ENCODE data around the gene ARHGAP20. TPM values are rescaled to one million over a fixed set of nuclear protein-coding genes. Genes with fewer than 3 reads are reported as not detected.

The ARHGAP20 gene
- total RNA-seq, 1 donor from 2014 or later, result 5.5 TPM

- no peak overlapping the region for H3K27ac ChIP-seq
- H3K36me3 ChIP-seq, result no peaks in the 10 kb centered on the region
- intact Hi-C loops (cut with DNase I), result no loop called here
- H3K4me1 ChIP-seq, result no peaks in the 10 kb centered on the region
- no peak overlapping the region for H3K4me3 ChIP-seq
- H3K27me3 ChIP-seq (ENCODE audit: low read depth), result no peaks in the 10 kb centered on the region
- no peak for ATAC-seq
- no peaks in the 10 kb centered on the region for H3K9me3 ChIP-seq
- DNase-seq, result no peak
- TF ChIP-seq, protein P1, sequence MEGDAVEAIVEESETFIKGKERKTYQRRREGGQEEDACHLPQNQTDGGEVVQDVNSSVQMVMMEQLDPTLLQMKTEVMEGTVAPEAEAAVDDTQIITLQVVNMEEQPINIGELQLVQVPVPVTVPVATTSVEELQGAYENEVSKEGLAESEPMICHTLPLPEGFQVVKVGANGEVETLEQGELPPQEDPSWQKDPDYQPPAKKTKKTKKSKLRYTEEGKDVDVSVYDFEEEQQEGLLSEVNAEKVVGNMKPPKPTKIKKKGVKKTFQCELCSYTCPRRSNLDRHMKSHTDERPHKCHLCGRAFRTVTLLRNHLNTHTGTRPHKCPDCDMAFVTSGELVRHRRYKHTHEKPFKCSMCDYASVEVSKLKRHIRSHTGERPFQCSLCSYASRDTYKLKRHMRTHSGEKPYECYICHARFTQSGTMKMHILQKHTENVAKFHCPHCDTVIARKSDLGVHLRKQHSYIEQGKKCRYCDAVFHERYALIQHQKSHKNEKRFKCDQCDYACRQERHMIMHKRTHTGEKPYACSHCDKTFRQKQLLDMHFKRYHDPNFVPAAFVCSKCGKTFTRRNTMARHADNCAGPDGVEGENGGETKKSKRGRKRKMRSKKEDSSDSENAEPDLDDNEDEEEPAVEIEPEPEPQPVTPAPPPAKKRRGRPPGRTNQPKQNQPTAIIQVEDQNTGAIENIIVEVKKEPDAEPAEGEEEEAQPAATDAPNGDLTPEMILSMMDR (IDR thresholded peaks at IDR 0.05), result no peak
Measured at GRCh38 chr11:110679323-110679975, 32.8 kb downstream of the ARHGAP20 start.

DNA sequence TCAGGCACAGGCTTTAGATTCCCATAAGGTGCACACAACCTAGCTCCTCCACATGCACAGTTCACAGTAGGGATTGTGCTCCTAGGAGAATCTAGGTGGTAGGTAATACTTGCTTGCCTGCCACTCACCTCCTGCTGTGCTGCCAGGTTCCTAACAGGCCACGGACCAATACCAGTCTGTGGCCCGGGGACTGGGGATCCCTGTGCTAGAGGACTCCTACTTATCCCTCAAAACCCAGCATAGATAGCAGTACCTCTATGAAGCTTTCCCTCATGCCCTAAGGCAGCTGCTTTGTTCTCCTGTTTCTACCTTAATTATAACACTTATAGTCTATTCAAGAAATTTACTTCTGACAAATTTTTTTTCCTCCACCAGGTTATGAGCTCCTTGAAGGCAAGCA, 36.7 kb downstream of the ARHGAP20 start:
- no peak for ATAC-seq
- TF ChIP-seq, protein P1 (IDR thresholded peaks at IDR 0.05), result no peak
- Histone ChIP-seq H3K27me3 (ENCODE audit: low read depth) (no peaks in the 10 kb centered on the region), H3K36me3 (no peaks in the 10 kb centered on the region), H3K4me1 (no peaks in the 10 kb centered on the region), H3K9me3 (peaks cover 4% of the 10 kb centered on the region), H3K27ac (no peak overlapping the region), H3K4me3 (no peak overlapping the region)
- DNase-seq, result no peak
- intact Hi-C loops (cut with DNase I), result no loop called here

DNA sequence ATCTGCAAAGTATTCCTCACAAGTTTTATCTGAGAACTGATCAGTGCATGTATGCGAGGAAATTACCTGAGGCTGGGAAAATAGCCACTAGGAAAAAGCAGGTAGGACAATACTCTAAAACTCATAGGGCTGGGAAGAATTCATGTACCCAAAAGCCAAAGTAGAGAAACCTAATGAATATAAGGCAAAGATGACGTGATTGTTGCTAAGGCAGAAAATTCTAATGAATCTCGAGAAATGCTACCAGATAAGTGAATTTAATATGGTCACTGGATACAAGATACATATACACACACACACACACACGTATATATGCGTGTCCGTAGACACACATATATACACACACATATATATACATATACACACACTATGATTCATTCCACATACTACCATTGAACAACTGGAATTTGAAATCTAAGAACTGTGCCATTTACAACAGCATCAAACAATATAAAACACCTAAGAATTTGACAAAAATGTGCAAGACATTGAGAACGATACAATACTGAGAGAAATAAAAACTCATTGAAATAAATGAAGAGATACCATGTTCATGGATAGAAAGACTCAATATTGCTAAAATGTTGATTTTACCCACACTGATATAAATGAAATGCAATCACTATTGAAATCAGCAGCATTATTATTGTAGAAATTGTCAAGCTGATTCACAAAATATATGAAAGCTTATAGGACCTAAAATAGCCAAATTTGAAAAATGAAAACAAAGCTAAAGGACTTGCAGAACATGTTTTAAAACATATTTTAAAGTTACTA, 46.4 kb downstream of the ARHGAP20 start:
- TF ChIP-seq, protein P1 (IDR thresholded peaks at IDR 0.05), result no peak
- no peak overlapping the region for H3K27ac ChIP-seq
- H3K27me3 ChIP-seq (ENCODE audit: low read depth), result no peaks in the 10 kb centered on the region
- H3K36me3 ChIP-seq, result no peaks in the 10 kb centered on the region
- peaks cover 7% of the 10 kb centered on the region for H3K9me3 ChIP-seq
- H3K4me1 ChIP-seq, result no peaks in the 10 kb centered on the region
- H3K4me3 ChIP-seq, result no peak overlapping the region
- DNase-seq (no peak), ATAC-seq (no peak)
- intact Hi-C loops (cut with DNase I), result no loop called here

DNA sequence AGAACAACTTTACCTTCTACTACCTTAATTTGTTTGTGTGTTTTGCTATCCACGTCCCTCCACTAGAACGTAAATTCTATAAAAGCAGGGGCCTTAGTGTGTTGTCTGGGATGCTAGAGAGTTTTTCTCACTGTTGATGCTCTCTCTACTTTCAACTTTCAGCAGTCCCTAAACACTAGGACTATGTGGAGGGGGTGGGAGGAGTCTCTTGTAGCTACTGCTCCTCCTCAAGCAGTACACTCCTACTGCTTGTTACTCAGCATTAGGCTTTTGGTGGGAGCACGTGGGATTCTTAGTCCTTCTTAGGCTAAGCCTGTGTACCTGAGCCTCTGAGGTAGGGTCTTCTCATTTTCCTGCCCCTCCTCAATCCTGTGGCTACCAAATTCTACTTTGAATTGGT, 56.3 kb downstream of the ARHGAP20 start:
- no peak for DNase-seq
- no peaks in the 10 kb centered on the region for H3K4me1 ChIP-seq
- no peaks in the 10 kb centered on the region for H3K36me3 ChIP-seq
- intact Hi-C loops (cut with DNase I), result no loop called here
- peaks cover 9% of the 10 kb centered on the region for H3K9me3 ChIP-seq
- no peak for ATAC-seq
- no peak overlapping the region for H3K4me3 ChIP-seq
- no peaks in the 10 kb centered on the region for H3K27me3 ChIP-seq (ENCODE audit: low read depth)
- H3K27ac ChIP-seq, result no peak overlapping the region
- TF ChIP-seq, protein P1 (IDR thresholded peaks at IDR 0.05), result no peak

DNA sequence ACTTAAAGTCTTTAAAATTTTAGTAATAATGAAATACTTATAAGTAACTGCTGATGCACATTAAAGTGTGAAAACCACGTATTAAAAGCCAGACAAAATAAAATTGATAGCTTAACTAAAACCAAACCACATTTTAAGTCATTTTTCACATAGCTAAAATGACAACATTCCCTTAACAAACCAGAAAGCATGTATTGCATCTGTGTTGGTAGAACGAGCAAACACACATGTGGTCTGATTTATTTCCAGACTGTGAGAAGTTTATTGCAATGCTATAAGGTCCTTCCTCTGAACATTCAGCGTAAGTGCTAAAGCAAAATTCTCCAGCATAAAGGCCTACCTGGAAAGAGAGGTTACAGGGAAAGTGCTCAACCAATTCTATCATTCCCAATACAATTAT, 57.8 kb downstream of the ARHGAP20 start:
- intact Hi-C loops (cut with DNase I), result no loop called here
- Histone ChIP-seq H3K4me3 (no peak overlapping the region), H3K36me3 (no peaks in the 10 kb centered on the region), H3K27ac (no peak overlapping the region), H3K9me3 (peaks cover 9% of the 10 kb centered on the region), H3K27me3 (ENCODE audit: low read depth) (no peaks in the 10 kb centered on the region), H3K4me1 (no peaks in the 10 kb centered on the region)
- ATAC-seq (no peak), DNase-seq (no peak)
- TF ChIP-seq, protein P1 (IDR thresholded peaks at IDR 0.05), result no peak
